CD4-positive, CD25-positive, alpha-beta regulatory T cell (primary cell): ENCODE measurements around the gene GOLGA8K. TPM values are rescaled to one million over a fixed set of nuclear protein-coding genes. Genes with fewer than 3 reads are reported as not detected.
A peak's percentile ranks its signal among the peaks of the same experiment; 100 is the strongest.
"Not testable (repeated sequence)": the region's sequence is repeated elsewhere in the genome, so short reads cannot be mapped to it uniquely, and the experiment has no call there.

Experiments
- ATAC-seq, 2 donors: fragments of 150-1000 bp; cut with Tn5 transposase; one replicate each; pipeline ENCODE4 v1.10.0; 2021; ENCODE audit warnings: low read depth in 2 of 2, moderate number of reproducible peaks in 2 of 2, moderate library complexity in 1 of 2
- DNase-seq, 3 donors: peaks; one replicate each; pipeline versions ENCODE4 v3.0.0 to v3.0.0-alpha.2; 2012 to 2022; ENCODE audit warnings: mixed read lengths in 1 of 3
- H3K27ac ChIP-seq: one replicate; pipeline ENCODE4 v1.7.0; 2013; ENCODE audit warnings: mild to moderate bottlenecking, low read length; ENCODE audit not compliant: insufficient read depth, poor library complexity, severe bottlenecking
- H3K27me3 ChIP-seq: one replicate; pipeline ENCODE4 v1.7.0; 2013; ENCODE audit warnings: low read length; ENCODE audit not compliant: control insufficient read depth, insufficient read depth
- H3K36me3 ChIP-seq: one replicate; pipeline ENCODE4 v1.7.0; 2013; ENCODE audit warnings: mild to moderate bottlenecking, low read length, moderate library complexity; ENCODE audit not compliant: control insufficient read depth, insufficient read depth
- H3K4me1 ChIP-seq: 2 replicates; pipeline ENCODE4 v1.7.0; 2013; ENCODE audit warnings: mild to moderate bottlenecking, low read length; ENCODE audit not compliant: insufficient read depth, control insufficient read depth, poor library complexity, severe bottlenecking
- H3K4me3 ChIP-seq: one replicate; pipeline ENCODE4 v1.7.0; 2013; ENCODE audit warnings: low read depth, mild to moderate bottlenecking, low read length, moderate library complexity
- H3K9me3 ChIP-seq, 2 experiments: 1 replicate in 1 of 2; 2 replicates in 1 of 2; pipeline ENCODE4 v1.7.0; 2013; ENCODE audit warnings: low read length in 2 of 2, mild to moderate bottlenecking in 1 of 2, moderate library complexity in 1 of 2; ENCODE audit not compliant: control insufficient read depth in 2 of 2
- H3K27ac Mint-ChIP-seq, 3 donors: one replicate each; pipeline ENCODE4 v1.8.0; 2020 to 2022; ENCODE audit warnings: mild to moderate bottlenecking in 3 of 3, mixed read lengths in 3 of 3, moderate library complexity in 2 of 3
- H3K27me3 Mint-ChIP-seq: one replicate; pipeline ENCODE4 v1.8.0; 2022; ENCODE audit warnings: mild to moderate bottlenecking, mixed read lengths
- H3K36me3 Mint-ChIP-seq: one replicate; pipeline ENCODE4 v1.8.0; 2020; ENCODE audit warnings: mixed read lengths
- H3K4me1 Mint-ChIP-seq, 4 donors: one replicate each; pipeline ENCODE4 v1.8.0; 2020 to 2022; ENCODE audit warnings: mixed read lengths in 4 of 4, mild to moderate bottlenecking in 1 of 4
- H3K4me3 Mint-ChIP-seq, 4 donors: one replicate each; pipeline ENCODE4 v1.8.0; 2020 to 2022; ENCODE audit warnings: mild to moderate bottlenecking in 4 of 4, mixed read lengths in 4 of 4, moderate library complexity in 3 of 4
- H3K9me3 Mint-ChIP-seq, 7 donors: one replicate each; pipeline ENCODE4 v1.8.0; 2020 to 2022; ENCODE audit warnings: mixed read lengths in 7 of 7, mild to moderate bottlenecking in 3 of 7, moderate library complexity in 2 of 7
- polyA plus RNA-seq, 4 donors: library from polyadenylated mRNA; unstranded; fragments of 300-500 nt; fragmentation: Illumina TruSeq; gene quantifications; one replicate each; pipeline ENCODE4 v1.2.3, GENCODE V29; 2021
- total RNA-seq: library from RNA; stranded (reverse); gene quantifications from one replicate; pipeline ENCODE4 v1.2.3, GENCODE V29; 2022

GOLGA8K gene
- total and polyA plus RNA-seq, 5 donors from 2014 or later = not detected

DNA sequence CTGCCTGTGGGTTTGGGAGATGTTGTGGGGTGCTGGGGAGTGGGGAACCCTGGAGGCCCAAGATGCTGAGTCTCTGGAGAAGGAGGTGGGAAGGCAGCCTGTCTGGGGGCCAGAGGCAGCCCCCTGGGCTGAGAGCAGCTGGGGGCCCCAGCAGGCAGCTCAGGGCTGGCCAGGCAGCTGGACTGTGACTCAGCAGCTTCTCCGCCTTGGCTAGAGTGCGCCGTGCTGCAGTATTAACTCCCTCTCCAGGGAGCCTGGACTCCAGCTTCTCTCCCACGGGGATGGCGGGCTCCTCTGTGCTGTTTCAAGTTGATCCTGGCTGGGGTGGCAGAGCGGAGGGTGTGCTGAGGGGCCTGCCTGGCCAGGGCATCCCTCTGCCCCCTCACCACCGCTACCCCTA lies 36.6 kb downstream of the GOLGA8K start:
- not testable (repeated sequence) for H3K4me1 ChIP-seq, H3K9me3 ChIP-seq, H3K4me1 Mint-ChIP-seq, H3K36me3 ChIP-seq, H3K27me3 Mint-ChIP-seq, H3K9me3 Mint-ChIP-seq, ATAC-seq, H3K36me3 Mint-ChIP-seq, DNase-seq, H3K27ac ChIP-seq, H3K27me3 ChIP-seq, H3K27ac Mint-ChIP-seq, H3K4me3 ChIP-seq, H3K4me3 Mint-ChIP-seq

DNA sequence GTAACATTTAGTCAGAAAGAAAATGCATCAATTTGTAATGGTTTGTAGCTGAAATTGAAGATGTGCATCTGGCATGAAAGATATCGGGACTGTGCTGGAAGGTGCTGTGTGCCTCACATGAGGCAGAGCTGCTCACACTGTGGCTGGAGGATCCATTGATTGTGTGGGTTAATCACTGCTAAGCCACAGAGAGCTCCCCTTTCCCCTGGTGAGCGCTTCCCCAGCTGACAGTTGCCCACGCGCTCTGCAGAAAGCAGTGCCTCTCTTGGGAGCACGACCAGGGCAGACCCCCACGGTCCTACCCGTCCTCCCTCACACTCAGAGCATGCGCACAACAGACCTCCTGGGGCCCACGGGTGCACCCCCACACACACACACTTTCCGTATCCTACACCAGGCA lies 37.1 kb downstream of the GOLGA8K start:
- not testable (repeated sequence) for H3K4me1 Mint-ChIP-seq, DNase-seq, H3K27me3 Mint-ChIP-seq, H3K9me3 ChIP-seq, H3K36me3 ChIP-seq, H3K4me1 ChIP-seq, H3K27me3 ChIP-seq, ATAC-seq, H3K9me3 Mint-ChIP-seq, H3K27ac ChIP-seq, H3K4me3 ChIP-seq, H3K27ac Mint-ChIP-seq, H3K36me3 Mint-ChIP-seq, H3K4me3 Mint-ChIP-seq

DNA sequence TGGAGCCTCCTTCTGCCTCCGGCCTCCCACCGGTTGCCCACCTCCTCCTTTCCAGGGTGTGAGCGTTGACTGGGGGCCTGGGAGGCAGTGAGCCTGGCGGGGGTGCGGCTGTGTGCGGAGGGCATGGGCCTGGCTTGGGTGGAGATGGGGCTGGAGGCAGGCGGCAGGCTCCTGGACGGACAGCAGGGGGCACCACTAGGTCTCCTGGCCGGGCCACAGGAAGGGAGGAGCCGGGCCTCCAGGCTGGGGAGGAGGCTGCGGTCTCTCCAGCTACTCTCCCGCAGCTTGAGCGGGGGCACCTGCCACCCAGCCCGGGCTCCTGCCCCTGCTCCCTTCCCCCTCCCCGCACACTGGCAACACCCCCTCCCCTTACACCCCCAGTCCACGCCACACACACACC lies 38.1 kb downstream of the GOLGA8K start:
- not testable (repeated sequence) for H3K4me3 Mint-ChIP-seq, H3K9me3 ChIP-seq, H3K36me3 Mint-ChIP-seq, H3K27ac Mint-ChIP-seq, H3K27me3 Mint-ChIP-seq, H3K9me3 Mint-ChIP-seq, H3K4me1 ChIP-seq, H3K4me3 ChIP-seq, H3K4me1 Mint-ChIP-seq, H3K27me3 ChIP-seq, H3K27ac ChIP-seq, H3K36me3 ChIP-seq
- ATAC-seq (peak; percentile 45 to 59), DNase-seq (peak in 1 of 3 donors; percentile 29)

DNA sequence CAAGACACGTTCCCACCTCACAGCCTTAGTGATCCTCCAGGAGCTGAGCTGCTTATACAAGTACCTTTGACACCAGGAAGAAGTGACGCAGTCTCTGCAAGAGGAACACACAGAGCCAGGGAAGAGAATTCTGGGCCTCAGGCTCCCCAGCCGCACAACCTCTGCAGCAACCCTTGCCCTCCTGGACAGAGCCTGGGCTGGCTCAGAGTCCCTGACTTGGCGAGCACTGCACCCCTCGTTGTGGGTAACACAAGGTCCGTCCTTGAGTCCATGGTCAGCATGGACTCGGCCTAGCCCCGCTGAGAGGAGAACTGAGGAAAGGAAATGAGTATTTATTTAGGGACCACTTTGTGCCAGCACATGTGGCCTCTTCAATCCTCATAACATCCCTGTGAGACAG lies 39.6 kb downstream of the GOLGA8K start:
- H3K9me3 ChIP-seq, H3K4me1 Mint-ChIP-seq, H3K9me3 Mint-ChIP-seq, H3K27ac ChIP-seq, H3K4me3 ChIP-seq, H3K4me1 ChIP-seq, H3K4me3 Mint-ChIP-seq, ATAC-seq, DNase-seq, H3K27ac Mint-ChIP-seq, H3K27me3 Mint-ChIP-seq, H3K27me3 ChIP-seq, H3K36me3 ChIP-seq, H3K36me3 Mint-ChIP-seq: not testable (repeated sequence)

DNA sequence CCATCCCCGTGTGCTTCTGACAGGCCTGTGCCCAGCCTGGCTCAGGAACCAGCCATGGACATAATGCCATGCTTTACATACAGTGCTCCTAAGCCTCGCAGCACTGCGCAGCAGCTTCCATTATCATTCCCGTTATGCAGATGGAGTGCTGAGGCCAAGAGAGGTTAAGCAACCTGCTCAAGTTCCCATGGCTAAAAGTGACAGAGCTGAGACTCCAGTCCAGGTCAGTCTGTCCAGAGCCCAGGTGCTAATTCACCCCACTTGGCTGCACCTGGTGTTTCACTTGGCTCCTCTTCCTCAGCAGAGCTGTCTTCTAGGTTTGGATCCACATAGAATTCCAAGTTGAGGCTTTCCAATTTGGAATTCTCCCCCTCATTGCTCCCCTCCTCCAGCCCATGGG lies 41.4 kb downstream of the GOLGA8K start:
- H3K4me3 ChIP-seq, H3K9me3 Mint-ChIP-seq, H3K36me3 ChIP-seq, DNase-seq, H3K4me1 ChIP-seq, H3K4me3 Mint-ChIP-seq, H3K36me3 Mint-ChIP-seq, H3K27ac ChIP-seq, H3K9me3 ChIP-seq, ATAC-seq, H3K4me1 Mint-ChIP-seq, H3K27me3 ChIP-seq, H3K27me3 Mint-ChIP-seq, H3K27ac Mint-ChIP-seq: not testable (repeated sequence)

DNA sequence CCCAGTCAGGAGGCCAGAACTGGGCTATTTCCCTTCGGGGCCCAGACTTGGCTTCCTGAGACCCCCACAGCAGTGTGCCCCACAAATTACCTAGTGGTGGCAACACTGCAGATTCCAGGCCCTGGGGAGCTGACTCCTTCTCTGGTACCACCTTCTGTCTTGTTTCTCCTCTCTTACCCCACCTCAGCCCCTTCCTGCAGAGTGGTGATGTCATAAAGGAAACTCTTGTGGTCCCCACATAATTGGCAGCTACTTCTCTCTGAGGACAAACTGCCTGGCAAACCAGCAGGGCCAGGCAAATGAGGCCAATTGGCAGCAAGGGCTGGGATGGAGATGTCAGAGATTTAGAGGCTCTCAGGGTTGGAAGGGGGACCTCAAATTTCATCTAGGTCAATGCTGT lies 44.6 kb downstream of the GOLGA8K start:
- DNase-seq, H3K9me3 ChIP-seq, H3K27me3 Mint-ChIP-seq, H3K4me3 ChIP-seq, H3K27me3 ChIP-seq, H3K36me3 ChIP-seq, H3K27ac ChIP-seq, H3K9me3 Mint-ChIP-seq, H3K4me1 Mint-ChIP-seq, H3K4me1 ChIP-seq, H3K27ac Mint-ChIP-seq, H3K36me3 Mint-ChIP-seq, H3K4me3 Mint-ChIP-seq: not testable (repeated sequence)
- ATAC-seq = peak in 1 of 2 donors; percentile 26

DNA sequence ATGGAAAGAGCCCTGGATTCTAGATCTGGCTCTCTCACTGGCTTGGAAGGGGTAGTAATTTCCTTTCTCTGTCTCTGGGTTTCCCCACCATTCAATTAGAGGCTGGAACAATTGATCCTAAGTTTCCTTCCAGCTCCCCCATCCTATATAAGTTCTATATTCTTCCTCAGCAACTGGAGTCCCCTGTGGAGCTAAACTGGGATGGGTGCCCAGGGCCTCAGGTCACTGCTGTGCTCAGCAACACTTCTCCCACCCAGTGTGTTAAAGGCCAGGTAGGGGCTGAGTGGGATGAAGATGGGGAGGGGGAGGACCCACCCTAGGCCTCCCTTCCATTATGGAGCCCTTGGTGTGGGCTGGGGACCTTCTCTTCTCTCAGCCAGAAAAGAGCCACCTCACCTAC lies 46.2 kb downstream of the GOLGA8K start:
- not testable (repeated sequence) for ATAC-seq, H3K9me3 Mint-ChIP-seq, H3K4me1 ChIP-seq, H3K27me3 Mint-ChIP-seq, H3K27ac Mint-ChIP-seq, H3K9me3 ChIP-seq, H3K4me3 Mint-ChIP-seq, H3K27ac ChIP-seq, H3K36me3 Mint-ChIP-seq, H3K4me1 Mint-ChIP-seq, DNase-seq, H3K27me3 ChIP-seq, H3K36me3 ChIP-seq, H3K4me3 ChIP-seq

DNA sequence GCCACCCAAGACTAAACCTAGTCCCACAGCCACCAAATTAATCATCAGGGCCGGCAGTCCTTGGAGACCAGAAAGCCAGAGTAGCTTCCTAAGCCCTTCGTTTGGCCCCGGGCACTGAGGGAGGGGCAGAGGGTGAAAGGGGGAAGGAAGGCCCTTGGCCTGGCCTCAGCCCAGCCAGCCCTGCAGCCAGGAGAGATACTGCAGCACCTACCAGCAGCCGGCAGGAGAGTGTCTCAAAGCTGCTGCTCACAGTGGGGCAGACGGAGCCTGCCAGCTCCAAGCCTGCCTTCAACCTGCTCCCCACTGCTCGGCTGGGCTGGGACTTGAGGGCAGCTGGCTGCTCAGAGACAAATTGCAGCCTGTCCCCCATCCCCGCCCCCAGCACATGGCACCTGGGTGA lies 50.3 kb downstream of the GOLGA8K start:
- not testable (repeated sequence) for H3K27ac Mint-ChIP-seq, H3K4me1 Mint-ChIP-seq, H3K4me3 ChIP-seq, H3K4me1 ChIP-seq, DNase-seq, H3K4me3 Mint-ChIP-seq, H3K27ac ChIP-seq, H3K27me3 ChIP-seq, H3K36me3 Mint-ChIP-seq, H3K9me3 Mint-ChIP-seq, H3K27me3 Mint-ChIP-seq, ATAC-seq, H3K36me3 ChIP-seq, H3K9me3 ChIP-seq
